GM23338 (cell line): ENCODE data around the gene GRIN2C. TPM values are rescaled to one million over a fixed set of nuclear protein-coding genes. Genes with fewer than 3 reads are reported as not detected.

ENCODE experiments used
- ATAC-seq: fragments of 200-7000 bp; cut with Tn5 transposase; 3 replicates; pipeline ENCODE4 v1.9.1; 2020
- DNase-seq: peaks from one replicate; pipeline ENCODE4 v3.0.0-alpha.2; 2015; ENCODE audit warnings: low spot score
- H2AFZ ChIP-seq: fragments of 200-600 bp; sonication (generic); 2 replicates; pipeline ENCODE4 v1.8.0; 2016; ENCODE audit warnings: antibody characterized with exemption, mild to moderate bottlenecking, moderate library complexity
- H3F3A ChIP-seq: fragments of 200-600 bp; sonication (generic); replicated peaks from 2 replicates; pipeline ENCODE4 v1.8.0; 2017; ENCODE audit warnings: antibody characterized with exemption, mixed run types, low read depth
- H3K27ac ChIP-seq: fragments of 200-600 bp; sonication (generic); 2 replicates; pipeline ENCODE4 v1.6.1; 2016; ENCODE audit warnings: low read depth
- H3K27me3 ChIP-seq: fragments of 200-600 bp; sonication (generic); 2 replicates; pipeline ENCODE4 v1.8.0; 2016; ENCODE audit warnings: mild to moderate bottlenecking, mixed run types, moderate library complexity; ENCODE audit not compliant: insufficient read depth
- H3K36me3 ChIP-seq: fragments of 200-600 bp; sonication (generic); 2 replicates; pipeline ENCODE4 v1.8.0; 2016; ENCODE audit warnings: mild to moderate bottlenecking; ENCODE audit not compliant: insufficient read depth
- H3K4me1 ChIP-seq: fragments of 200-600 bp; sonication (generic); 2 replicates; pipeline ENCODE4 v1.8.0; 2016; ENCODE audit warnings: mild to moderate bottlenecking, moderate library complexity; ENCODE audit not compliant: insufficient read depth
- H3K4me2 ChIP-seq: fragments of 200-600 bp; sonication (generic); 2 replicates; pipeline ENCODE4 v1.7.1; 2017; ENCODE audit warnings: mixed run types
- H3K4me3 ChIP-seq: fragments of 200-600 bp; sonication (generic); 2 replicates; pipeline ENCODE4 v1.6.1; 2016; ENCODE audit warnings: mixed run types
- H3K79me2 ChIP-seq: fragments of 200-600 bp; sonication (generic); replicated peaks from 2 replicates; pipeline ENCODE4 v1.8.0; 2017; ENCODE audit warnings: mild to moderate bottlenecking; ENCODE audit not compliant: insufficient read depth
- H3K9me2 ChIP-seq: fragments of 200-600 bp; sonication (generic); 2 replicates; pipeline ENCODE4 v1.8.0; 2017; ENCODE audit not compliant: insufficient read depth
- H4K20me1 ChIP-seq: fragments of 200-600 bp; sonication (generic); replicated peaks from 2 replicates; pipeline ENCODE4 v1.8.0; 2017; ENCODE audit warnings: mild to moderate bottlenecking; ENCODE audit not compliant: insufficient read depth
- H3K27ac Mint-ChIP-seq: 2 replicates; pipeline ENCODE4 v1.8.0; 2020; ENCODE audit warnings: inconsistent platforms, mild to moderate bottlenecking, moderate library complexity, mixed read lengths
- H3K27me3 Mint-ChIP-seq: 3 replicates; pipeline ENCODE4 v1.8.0; 2022; ENCODE audit warnings: low read depth, mild to moderate bottlenecking, moderate library complexity, mixed read lengths, inconsistent platforms; ENCODE audit not compliant: insufficient read depth, poor library complexity
- H3K36me3 Mint-ChIP-seq: 3 replicates; pipeline ENCODE4 v1.8.0; 2021; ENCODE audit warnings: low read depth, mild to moderate bottlenecking, inconsistent platforms, moderate library complexity, mixed read lengths
- H3K4me1 Mint-ChIP-seq: 3 replicates; pipeline ENCODE4 v1.8.0; 2020; ENCODE audit warnings: mild to moderate bottlenecking, inconsistent platforms, mixed read lengths
- H3K4me3 Mint-ChIP-seq: 3 replicates; pipeline ENCODE4 v1.8.0; 2021; ENCODE audit warnings: moderate library complexity, mild to moderate bottlenecking, inconsistent platforms, mixed read lengths
- H3K9me3 Mint-ChIP-seq: 3 replicates; pipeline ENCODE4 v1.8.0; 2020; ENCODE audit warnings: moderate library complexity, mild to moderate bottlenecking, inconsistent platforms, mixed read lengths
- CREB1 ChIP-seq: fragments of 250-450 bp; sonication (Bioruptor Pico); IDR thresholded peaks from 2 replicates; pipeline ENCODE4 v1.5.0; 2020; ENCODE audit warnings: low read depth, mild to moderate bottlenecking, moderate library complexity
- EZH2 ChIP-seq: fragments of 200-600 bp; sonication (generic); IDR thresholded peaks from one replicate; pipeline ENCODE4 v1.8.0; 2017; ENCODE audit warnings: antibody characterized with exemption, mild to moderate bottlenecking, low read depth; ENCODE audit not compliant: unreplicated experiment
- NANOG ChIP-seq: IDR thresholded peaks from 2 replicates; pipeline ENCODE4 v1.6.1; 2016; ENCODE audit warnings: antibody characterized with exemption, borderline replicate concordance
- POLR2AphosphoS5 ChIP-seq: IDR thresholded peaks from 2 replicates; pipeline ENCODE4 v1.6.1; 2016; ENCODE audit warnings: antibody characterized with exemption, low read depth
- STAT1 ChIP-seq: IDR thresholded peaks from one replicate; pipeline ENCODE4 v1.6.1; 2016; ENCODE audit warnings: antibody characterized with exemption; ENCODE audit not compliant: unreplicated experiment
- polyA plus RNA-seq: library from polyadenylated mRNA; unstranded; fragments of >200 nt; fragmentation: Nextera tagmentation; extraction: Ambion mirVana; gene quantifications from 2 replicates; pipeline ENCODE4 v1.2.1, GENCODE V29; 2016
- total RNA-seq: library from RNA; depleted of rRNA; stranded (reverse); fragments of >200 nt; shearing (Covaris generic); gene quantifications from 2 replicates; pipeline ENCODE4 v1.2.3, GENCODE V29; 2014
- TF ChIP-seq, protein P1 (sequence below): fragments of 250-450 bp; sonication (Bioruptor Pico); IDR thresholded peaks from 2 replicates; pipeline ENCODE4 v1.5.0; 2020; ENCODE audit warnings: mild to moderate bottlenecking, moderate library complexity
- TF ChIP-seq, protein P2 (sequence below): IDR thresholded peaks from one replicate; pipeline ENCODE4 v1.6.1; 2018; ENCODE audit warnings: antibody characterized with exemption; ENCODE audit not compliant: unreplicated experiment
- TF ChIP-seq, protein P3 (sequence below): IDR thresholded peaks from 2 replicates; pipeline ENCODE4 v1.6.1; 2016; ENCODE audit warnings: antibody characterized with exemption

GRIN2C gene
- total and polyA plus RNA-seq, 2 experiments from 2014 or later = 0.10 to 0.19 TPM

DNA sequence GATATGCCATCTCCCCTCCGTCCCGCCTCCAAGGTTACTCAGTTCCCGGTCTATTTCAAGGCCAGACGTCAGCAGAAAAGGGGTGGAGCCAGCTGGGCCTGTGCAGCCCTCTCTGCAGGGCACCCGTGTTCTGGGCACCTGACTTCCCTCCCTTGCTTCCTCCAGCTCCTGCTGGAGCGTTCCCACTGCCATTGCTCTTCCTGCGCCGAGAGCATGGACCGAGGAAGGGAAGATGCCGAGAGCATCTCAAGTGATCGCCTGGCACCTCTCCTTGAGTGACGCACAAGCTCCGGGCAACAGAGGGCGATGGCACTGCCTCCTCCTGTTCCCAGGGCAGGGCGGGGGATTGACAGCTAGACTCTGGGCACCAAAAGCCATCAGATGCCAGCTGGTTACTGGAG is 54.1 kb downstream of the GRIN2C start (continued):
- TF ChIP-seq, protein P1, sequence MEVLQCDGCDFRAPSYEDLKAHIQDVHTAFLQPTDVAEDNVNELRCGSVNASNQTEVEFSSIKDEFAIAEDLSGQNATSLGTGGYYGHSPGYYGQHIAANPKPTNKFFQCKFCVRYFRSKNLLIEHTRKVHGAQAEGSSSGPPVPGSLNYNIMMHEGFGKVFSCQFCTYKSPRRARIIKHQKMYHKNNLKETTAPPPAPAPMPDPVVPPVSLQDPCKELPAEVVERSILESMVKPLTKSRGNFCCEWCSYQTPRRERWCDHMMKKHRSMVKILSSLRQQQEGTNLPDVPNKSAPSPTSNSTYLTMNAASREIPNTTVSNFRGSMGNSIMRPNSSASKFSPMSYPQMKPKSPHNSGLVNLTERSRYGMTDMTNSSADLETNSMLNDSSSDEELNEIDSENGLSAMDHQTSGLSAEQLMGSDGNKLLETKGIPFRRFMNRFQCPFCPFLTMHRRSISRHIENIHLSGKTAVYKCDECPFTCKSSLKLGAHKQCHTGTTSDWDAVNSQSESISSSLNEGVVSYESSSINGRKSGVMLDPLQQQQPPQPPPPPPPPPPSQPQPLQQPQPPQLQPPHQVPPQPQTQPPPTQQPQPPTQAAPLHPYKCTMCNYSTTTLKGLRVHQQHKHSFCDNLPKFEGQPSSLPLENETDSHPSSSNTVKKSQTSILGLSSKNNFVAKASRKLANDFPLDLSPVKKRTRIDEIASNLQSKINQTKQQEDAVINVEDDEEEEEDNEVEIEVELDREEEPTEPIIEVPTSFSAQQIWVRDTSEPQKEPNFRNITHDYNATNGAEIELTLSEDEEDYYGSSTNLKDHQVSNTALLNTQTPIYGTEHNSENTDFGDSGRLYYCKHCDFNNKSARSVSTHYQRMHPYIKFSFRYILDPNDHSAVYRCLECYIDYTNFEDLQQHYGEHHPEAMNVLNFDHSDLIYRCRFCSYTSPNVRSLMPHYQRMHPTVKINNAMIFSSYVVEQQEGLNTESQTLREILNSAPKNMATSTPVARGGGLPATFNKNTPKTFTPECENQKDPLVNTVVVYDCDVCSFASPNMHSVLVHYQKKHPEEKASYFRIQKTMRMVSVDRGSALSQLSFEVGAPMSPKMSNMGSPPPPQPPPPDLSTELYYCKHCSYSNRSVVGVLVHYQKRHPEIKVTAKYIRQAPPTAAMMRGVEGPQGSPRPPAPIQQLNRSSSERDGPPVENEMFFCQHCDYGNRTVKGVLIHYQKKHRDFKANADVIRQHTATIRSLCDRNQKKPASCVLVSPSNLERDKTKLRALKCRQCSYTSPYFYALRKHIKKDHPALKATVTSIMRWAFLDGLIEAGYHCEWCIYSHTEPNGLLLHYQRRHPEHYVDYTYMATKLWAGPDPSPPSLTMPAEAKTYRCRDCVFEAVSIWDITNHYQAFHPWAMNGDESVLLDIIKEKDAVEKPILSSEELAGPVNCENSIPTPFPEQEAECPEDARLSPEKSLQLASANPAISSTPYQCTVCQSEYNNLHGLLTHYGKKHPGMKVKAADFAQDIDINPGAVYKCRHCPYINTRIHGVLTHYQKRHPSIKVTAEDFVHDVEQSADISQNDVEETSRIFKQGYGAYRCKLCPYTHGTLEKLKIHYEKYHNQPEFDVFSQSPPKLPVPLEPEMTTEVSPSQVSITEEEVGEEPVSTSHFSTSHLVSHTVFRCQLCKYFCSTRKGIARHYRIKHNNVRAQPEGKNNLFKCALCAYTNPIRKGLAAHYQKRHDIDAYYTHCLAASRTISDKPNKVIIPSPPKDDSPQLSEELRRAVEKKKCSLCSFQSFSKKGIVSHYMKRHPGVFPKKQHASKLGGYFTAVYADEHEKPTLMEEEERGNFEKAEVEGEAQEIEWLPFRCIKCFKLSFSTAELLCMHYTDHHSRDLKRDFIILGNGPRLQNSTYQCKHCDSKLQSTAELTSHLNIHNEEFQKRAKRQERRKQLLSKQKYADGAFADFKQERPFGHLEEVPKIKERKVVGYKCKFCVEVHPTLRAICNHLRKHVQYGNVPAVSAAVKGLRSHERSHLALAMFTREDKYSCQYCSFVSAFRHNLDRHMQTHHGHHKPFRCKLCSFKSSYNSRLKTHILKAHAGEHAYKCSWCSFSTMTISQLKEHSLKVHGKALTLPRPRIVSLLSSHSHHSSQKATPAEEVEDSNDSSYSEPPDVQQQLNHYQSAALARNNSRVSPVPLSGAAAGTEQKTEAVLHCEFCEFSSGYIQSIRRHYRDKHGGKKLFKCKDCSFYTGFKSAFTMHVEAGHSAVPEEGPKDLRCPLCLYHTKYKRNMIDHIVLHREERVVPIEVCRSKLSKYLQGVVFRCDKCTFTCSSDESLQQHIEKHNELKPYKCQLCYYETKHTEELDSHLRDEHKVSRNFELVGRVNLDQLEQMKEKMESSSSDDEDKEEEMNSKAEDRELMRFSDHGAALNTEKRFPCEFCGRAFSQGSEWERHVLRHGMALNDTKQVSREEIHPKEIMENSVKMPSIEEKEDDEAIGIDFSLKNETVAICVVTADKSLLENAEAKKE (CRISPR knock-in tag) = no peak

DNA sequence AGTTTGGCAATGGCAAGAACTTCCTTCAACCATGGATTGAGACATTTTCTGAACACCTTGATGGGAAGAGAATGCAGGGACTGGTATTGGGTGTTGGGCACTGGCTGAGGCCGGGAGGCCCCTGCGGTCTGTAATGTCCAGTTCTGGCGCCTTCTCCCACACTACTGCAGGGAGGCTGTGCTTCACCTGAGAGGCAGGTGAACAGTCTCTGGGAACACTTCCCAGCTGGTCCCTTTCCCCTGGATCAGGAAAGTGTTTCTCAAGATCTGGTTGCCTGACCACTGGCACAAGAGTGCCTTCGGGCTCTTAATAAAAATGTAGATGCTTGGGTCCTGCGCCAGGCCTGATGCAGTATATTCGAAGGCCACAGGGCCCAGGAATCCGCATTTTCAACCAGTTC is 55.0 kb downstream of the GRIN2C start:
- H3K4me3 ChIP-seq = no peak overlapping the region
- no peaks in the 10 kb centered on the region for H3K36me3 ChIP-seq
- Mint-ChIP-seq H3K27ac (no peak overlapping the region; the same call in 1 of the 2 replicates), H3K4me3 (no peak overlapping the region), H3K4me1 (no peaks in the 10 kb centered on the region), H3K36me3 (peaks cover 16% of the 10 kb centered on the region), H3K27me3 (peaks cover 10% of the 10 kb centered on the region), H3K9me3 (no peaks in the 10 kb centered on the region)
- H3K27me3 ChIP-seq = no peaks in the 10 kb centered on the region
- H3K4me2 ChIP-seq = no peak overlapping the region
- H2AFZ ChIP-seq = no peak overlapping the region
- peaks cover 16% of the 10 kb centered on the region for H4K20me1 ChIP-seq
- H3F3A ChIP-seq = no peaks in the 10 kb centered on the region
- H3K79me2 ChIP-seq = no peaks in the 10 kb centered on the region
- no peaks in the 10 kb centered on the region for H3K4me1 ChIP-seq
- DNase-seq (no peak), ATAC-seq (no peak)
- no peaks in the 10 kb centered on the region for H3K9me2 ChIP-seq
- no peak for TF ChIP-seq STAT1
- TF ChIP-seq, protein P2, sequence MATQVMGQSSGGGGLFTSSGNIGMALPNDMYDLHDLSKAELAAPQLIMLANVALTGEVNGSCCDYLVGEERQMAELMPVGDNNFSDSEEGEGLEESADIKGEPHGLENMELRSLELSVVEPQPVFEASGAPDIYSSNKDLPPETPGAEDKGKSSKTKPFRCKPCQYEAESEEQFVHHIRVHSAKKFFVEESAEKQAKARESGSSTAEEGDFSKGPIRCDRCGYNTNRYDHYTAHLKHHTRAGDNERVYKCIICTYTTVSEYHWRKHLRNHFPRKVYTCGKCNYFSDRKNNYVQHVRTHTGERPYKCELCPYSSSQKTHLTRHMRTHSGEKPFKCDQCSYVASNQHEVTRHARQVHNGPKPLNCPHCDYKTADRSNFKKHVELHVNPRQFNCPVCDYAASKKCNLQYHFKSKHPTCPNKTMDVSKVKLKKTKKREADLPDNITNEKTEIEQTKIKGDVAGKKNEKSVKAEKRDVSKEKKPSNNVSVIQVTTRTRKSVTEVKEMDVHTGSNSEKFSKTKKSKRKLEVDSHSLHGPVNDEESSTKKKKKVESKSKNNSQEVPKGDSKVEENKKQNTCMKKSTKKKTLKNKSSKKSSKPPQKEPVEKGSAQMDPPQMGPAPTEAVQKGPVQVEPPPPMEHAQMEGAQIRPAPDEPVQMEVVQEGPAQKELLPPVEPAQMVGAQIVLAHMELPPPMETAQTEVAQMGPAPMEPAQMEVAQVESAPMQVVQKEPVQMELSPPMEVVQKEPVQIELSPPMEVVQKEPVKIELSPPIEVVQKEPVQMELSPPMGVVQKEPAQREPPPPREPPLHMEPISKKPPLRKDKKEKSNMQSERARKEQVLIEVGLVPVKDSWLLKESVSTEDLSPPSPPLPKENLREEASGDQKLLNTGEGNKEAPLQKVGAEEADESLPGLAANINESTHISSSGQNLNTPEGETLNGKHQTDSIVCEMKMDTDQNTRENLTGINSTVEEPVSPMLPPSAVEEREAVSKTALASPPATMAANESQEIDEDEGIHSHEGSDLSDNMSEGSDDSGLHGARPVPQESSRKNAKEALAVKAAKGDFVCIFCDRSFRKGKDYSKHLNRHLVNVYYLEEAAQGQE = no peak
- TF ChIP-seq, protein P3, sequence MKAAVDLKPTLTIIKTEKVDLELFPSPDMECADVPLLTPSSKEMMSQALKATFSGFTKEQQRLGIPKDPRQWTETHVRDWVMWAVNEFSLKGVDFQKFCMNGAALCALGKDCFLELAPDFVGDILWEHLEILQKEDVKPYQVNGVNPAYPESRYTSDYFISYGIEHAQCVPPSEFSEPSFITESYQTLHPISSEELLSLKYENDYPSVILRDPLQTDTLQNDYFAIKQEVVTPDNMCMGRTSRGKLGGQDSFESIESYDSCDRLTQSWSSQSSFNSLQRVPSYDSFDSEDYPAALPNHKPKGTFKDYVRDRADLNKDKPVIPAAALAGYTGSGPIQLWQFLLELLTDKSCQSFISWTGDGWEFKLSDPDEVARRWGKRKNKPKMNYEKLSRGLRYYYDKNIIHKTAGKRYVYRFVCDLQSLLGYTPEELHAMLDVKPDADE = no peak
- TF ChIP-seq NANOG = no peak
- TF ChIP-seq EZH2 = no peak
- TF ChIP-seq CREB1 (CRISPR knock-in tag) = no peak
- no peak for TF ChIP-seq POLR2AphosphoS5
- H3K27ac ChIP-seq = no peak overlapping the region
